GM19468 (cell line): ENCODE results near the gene NARF.
"Not testable (repeated sequence)": the region's sequence is repeated elsewhere in the genome, so short reads cannot be mapped to it uniquely, and the experiment has no call there.

ENCODE experiments used
- ATAC-seq: cut with Tn5 transposase; IDR thresholded peaks from one replicate; pipeline ENCODE4 v1.9.1; 2021; ENCODE audit warnings: mild to moderate bottlenecking, moderate library complexity, moderate number of reproducible peaks; ENCODE audit not compliant: unreplicated experiment; ENCODE audit errors: extremely low read depth

The NARF gene

DNA sequence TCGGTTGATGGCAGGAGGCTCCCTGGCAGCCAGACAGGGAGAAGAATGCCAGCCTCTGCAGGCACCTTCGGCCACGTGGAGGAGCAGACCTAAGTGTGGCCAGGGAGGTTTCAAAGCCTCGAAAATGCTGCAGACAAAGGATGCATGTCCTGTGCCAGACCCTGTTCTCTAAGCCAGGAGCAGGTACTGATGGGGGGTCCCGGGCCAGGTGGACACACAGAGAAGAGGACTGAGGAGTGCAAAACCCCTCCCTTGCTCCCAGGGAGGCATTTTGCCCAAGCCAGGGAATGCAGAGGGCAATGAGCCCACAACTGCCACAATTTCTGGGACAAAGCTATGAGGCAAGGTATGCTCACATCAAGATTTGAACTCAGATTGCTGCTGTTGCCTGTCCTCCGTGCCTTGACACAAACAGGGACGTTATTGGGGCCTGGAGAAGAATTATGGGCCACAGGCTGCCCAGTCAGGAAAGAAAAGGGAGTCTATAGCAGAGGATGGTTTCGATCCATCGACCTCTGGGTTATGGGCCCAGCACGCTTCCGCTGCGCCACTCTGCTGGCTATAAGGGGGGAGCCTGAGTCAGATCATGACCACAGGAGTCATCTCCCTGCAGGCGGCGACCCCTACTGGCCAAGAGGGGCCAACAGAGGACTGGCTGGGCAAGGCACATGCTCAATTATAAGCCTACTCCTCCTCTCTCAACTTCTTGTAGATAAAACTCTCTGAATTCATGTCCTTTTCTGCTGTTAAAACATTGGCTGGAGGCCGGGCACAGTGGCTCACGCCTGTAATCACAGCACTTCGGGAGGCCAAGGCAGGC lies 35.9 kb downstream of the NARF start:
- no peak for ATAC-seq

DNA sequence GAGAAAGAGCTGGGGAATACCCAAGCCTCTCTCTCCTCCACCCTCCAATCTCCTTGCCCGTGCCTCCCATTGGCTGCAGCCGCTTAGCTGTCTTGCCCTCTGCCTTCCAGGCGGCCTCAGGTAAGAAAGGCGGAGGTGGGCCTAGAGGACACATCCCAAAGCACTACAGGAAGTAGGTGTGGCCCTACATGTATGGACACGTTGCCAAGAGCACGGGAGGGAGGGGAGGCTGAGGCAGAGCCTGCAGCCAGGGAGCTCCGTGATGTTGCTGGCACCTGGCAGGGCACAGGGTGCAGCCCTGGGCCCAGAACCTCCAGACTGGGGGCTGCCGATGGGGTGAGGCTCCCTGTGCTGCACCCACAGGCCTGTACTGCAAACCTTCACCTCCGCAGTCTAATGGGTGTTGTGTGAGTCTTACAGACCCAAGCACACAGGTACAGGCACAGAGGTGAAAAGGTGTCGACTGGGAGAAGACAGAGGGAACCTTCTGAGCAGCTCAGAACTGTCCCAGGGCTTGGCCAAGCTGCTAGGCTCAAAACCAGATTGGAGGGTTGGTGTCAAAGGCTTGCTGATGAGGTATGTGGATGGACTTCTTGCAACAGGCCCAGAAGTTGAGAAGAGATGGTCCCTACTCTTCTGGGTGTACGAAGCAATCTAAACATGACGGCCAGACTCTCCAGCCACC lies 37.4 kb downstream of the NARF start:
- ATAC-seq, result no peak

DNA sequence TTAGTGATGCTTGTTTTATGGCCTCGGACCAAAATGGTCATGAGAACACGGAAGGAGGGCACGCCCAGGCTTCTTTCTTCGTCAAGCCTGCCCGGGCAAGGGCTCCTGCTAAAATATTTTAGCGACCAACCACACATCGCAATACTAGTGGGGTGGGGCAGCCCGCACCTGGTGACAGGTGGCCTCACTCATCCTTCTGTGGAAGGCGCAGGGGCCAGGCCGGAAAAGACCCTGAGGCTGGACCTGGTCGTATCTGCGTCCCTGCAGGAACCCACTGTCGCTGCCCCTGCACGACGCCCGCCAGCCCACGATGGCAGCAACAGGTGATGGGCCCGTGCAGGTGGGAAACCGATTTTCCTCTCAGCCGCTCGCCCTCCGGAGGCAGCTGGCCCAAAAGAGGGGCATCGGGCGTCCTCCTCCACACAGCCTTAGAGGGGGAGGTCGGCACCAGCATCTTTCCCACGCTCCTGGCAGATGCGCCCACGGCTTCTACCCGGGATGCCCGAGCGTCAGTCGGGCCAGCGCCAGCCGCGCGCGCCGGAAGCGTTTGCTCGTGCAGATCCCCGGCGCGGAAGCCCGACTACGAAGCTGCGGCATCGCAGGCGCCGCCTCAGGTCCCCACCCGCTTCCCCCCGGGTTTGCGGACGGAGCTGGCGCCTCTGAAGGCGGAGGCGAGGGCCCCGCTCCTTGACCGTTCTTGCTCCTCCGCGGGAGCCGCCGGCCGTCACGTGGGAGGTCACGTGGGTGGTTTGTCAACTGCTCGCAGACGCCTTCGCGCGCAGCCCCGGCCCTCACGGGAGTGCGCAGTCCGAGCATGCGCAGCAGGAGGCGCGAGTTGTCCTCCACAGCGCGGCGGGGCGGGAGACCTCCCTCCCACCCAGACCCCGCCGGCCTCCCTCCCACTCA lies 38.2 kb downstream of the NARF start:
- peak; percentile 62 for ATAC-seq

DNA sequence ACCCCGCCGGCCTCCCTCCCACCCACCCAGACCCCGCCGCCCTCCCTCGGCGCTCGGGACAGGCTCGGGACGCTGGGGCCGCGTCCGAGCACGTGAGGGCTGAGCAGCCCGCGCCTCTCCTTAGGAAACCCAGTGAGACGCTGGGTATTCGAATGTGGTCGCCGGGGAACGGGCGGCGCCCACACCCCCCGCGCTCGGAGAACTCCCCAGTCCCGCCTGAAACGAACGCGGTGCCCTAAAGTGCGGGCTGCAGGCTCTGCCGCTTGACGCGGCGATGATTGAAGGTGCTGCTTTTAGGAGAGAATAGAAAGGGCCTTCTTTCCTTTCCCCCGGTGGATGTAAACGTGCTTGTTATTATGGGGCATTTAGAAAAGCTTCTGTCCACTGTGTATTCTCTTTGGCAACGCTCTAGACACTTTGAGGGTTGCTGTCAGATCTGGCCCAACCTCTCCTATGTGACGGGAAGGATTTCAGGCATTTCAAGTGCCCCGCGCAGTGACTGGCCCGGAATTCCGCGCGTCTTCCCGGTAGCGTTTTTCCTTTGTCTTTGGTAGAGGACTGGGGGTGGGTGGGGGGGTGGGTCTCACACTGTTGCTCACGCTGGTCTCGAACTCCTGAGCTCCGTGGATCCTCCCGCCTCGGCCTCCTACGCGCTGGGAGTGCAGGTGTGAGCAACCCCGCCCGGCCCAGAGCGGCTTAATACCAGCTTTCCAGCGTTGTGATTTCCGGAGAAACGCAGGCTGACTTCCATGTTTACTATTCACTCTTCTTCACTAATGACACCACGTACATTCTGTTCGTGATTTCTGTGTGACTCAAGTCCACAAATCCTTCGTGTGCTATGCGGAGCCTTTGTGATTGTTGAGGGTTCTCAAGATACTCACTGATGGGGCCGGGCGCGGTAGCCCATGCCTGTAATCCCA lies 39.2 kb downstream of the NARF start:
- no peak for ATAC-seq

DNA sequence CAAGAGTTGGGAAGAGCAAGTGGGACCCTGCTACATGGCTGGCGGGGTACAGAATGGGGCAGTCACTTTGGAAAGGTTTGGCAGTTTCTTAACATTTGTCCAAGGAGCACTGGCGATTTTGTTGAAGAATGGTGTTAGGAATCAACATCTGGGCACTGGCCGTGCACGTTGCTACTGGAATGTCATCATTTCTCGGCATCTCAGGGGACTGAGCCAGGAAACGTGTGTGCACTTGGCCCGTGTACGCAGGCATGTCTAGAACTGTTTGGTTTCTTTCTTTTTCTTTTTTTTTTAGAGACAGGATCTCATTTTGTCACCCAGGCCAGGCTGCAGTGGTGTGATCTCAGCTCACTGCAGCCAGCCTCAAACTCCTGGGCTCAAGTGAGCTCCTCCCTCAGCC lies 43.7 kb downstream of the NARF start:
- no peak for ATAC-seq

DNA sequence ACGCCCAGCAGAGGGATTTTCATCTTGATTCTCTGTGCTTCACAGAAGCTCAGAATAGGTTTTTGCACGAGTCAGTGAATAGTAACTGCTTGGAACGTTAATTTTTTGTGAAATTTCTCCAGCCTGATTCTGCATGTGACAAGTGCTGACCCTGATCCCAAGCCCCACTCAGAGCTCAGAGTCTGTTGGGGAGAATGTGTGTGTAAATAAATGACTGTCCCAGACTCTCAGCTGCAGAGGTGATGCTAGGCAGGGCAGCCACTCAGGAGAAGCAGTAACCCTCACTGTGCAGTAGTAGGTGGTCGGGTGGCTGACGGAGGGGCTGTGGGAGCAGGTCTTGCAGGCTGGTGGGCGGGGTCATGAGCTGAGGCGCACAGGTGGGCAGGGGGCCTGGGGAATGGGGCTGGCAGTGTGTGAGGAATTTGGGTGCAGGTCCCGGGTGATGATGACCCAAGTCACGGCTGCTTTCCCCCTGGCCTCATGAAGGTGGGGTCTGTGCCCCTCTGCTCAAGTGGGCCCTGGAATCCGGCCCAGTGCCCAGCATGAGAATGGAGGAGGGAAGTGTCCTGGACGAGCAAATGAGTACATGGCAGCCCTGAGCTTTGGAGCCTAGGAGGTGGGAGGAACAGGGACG lies 44.7 kb downstream of the NARF start:
- no peak for ATAC-seq

DNA sequence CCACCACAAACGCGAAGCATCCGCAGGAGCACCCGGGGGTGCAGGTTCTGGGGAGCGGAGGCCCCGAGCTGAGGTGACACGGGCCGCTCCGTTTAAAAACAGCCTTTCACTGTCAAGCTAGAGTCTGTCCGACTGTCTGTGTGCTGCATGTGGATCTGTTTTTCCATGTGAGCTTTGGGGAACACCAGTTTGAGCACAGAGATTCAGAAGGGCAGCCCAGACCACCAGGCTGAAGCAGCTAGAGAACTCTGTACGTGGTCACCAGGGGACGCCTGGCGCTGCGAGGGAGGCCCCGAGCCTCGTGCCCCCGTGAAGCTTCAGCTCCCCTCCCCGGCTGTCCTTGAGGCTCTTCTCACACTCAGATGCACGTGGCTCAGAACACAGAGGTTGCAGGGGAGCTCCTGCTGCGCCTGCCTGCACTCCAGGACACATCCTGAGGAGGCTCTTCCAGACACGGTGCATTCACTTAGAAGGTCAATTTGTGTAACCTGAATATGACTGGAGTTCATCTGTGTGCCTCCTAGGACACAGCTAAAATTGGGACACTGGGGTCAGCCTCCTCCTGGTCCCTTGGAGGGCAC lies 45.3 kb downstream of the NARF start:
- no peak for ATAC-seq

DNA sequence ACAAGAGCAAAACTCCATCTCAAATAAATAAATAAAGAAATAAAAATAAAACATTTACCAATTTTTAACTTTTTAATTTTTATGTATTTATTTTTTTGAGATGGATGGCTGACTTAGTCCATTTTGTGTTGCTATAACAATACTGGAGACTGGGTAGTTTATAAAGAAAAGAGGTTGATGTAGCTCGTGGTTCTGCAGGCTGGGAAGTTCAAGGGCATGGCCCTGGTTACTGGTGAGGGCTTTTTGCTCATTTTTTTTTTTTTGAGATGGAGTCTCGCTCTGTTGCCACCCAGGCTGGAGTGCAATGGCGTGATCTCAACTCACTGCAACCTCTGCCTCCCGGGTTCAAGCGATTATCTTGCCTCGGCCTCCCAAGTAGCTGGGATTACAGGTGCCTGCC lies 46.8 kb downstream of the NARF start:
- no peak for ATAC-seq

DNA sequence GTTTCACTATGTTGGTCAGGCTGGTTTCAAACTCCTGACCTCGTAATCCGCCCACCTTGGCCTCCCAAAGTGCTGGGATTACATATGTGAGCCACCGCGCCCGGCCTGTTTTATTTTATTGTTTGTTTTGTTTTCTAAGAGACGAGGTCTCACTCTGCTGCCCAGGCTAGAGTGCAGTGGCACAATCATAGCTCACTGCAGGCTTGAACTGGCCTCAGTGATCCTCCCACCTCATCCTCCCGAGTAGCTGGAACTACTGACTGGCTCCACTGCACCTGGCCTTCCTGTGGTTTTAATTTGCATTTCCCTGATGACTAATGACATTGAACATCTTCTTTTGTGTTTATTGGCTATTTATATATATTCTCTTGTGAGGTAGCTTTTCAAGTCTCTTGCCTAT lies 47.9 kb downstream of the NARF start:
- peak; percentile 88 for ATAC-seq

DNA sequence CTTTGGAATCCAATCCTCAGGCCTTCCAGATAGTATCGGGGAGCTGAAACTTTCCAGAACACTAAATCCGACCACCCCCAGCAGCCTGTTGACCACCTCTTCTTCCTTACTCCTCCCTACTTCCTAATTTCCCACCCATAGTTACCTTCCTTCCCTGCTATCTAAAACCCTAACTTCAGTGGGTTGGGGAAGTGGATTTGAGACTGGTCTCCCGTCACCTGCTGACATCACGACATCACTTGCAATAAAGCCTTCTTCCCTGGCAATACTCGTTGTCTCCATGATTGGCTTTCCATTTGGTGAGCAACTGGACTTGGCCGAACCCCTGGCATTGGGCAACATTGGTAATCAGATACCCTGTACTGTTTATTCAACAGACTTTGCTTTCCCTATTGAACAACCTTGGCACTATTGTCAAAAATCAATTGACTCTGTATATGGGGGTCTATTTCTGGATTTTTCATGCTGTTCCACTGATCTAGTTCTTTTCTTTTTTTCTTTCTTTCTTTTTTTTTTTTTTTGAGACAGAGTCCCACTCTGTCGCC lies 49.2 kb downstream of the NARF start:
- no peak for ATAC-seq

DNA sequence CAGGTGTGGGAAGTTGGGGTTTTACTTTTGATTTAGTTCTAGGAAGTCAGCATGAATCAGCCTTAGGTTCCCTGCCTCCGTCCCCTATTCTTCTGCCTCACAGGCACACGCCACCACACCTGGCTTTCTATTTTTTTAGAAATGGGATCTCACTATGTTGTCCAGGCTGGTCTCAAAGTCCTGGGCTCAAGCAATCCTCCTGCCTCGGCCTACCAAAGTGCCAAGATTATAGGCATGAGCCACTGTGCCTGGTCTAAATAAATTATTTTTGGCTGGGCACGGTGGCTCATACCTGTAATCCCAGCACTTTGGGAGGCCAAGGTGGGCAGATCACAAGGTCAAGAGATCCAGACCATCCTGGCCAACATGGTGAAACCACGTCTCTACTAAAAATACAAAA lies 53.1 kb downstream of the NARF start:
- not testable (repeated sequence) for ATAC-seq

DNA sequence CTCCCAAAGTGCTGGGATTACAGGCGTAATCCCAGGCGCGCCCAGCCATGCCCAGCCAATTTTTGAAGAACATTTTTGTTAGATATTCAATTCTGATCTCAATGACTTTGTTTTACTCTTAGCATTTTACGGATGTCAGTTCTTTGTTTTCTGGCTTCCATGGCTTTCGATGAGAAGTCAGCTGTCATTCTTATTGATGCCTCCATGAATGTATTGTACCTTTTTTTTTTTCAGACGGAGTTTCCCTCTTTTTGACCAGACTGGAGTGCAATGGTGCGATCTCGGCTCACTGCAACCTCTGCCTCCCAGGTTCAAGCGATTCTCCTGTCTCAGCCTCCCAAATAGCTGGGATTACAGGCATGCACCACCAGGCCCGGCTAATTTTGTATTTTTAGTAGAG lies 55.3 kb downstream of the NARF start:
- ATAC-seq, result not testable (repeated sequence)

DNA sequence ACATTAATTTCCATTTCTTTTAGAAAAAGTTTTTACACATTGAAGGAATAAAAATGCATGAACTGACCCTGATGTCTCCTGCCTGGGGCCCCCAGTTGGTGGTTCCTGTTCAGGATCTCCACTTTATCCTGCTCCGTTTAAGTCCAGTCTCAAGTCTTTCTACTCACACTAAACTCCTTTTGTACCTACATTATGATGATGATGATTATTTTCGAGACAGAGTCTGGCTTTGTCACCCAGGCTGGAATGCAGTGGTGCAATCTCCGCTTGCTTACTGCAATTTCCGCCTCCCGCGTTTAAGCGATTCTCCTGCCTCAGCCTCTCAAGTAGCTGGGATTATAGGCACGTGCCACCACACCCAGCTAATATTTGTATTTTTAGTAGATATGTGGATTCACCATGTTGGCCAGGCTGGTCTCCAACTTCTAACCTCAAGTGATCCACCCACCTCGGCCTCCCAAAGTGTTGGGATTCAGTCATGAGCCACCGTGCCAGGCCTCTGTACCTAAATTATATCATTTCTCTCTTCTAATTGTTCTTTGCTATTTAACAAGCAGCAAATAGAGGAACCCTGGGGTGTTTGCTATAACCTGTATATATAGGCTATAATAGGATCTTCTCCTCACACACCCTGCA lies 58.8 kb downstream of the NARF start:
- no peak for ATAC-seq

DNA sequence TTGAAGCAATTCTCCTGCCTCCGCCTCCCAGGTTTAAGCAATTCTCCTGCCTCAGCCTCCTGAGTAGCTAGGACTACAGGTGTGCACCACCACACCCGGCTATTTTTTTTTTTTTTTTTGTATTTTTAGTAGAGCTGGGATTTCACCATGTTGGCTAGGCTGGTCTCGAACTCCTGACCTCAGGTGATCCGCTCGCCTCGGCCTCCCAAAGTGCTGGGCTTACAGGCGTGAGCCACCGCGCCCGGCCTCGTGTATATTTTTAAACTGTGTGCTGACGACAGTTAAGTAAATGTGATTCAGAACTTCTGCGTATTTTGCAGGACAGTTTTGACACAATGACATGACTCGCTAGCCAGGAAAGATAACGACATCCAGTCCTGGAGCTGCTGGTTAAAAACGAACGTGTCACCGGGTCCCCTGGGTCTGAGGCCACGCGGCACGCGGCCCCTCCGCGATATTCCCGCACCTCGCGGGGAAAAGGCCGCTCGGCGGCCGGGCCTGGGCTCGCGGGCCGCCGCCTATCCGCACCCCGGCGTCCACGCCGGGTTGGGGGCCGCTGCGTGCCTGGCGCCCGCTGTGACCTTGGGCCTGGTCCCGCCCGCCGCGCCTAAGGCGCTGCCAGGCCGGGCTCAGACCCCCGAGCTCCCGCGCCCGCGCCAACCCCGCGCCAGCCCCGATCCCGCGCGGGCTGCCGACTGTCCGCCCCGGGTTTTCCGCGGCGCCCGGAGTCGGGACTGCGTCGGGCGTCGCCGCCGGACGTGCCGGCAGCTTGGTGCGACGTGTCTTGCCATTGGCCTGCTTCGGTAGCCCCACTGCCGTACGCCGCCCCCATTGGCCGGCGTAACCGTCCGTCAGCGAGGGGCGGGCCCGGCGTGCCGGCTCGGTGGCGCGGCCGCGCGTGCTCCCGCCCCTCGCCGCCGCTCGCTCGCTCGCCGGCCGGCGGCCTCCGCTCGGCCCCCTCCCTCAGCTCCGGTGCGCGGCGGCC lies 60.6 kb downstream of the NARF start, which contains the start of gene FOXK2:
TSS of gene FOXK2 (plus strand) at position 907 of the 985 bp plus-strand sequence. CDS start 157 bp downstream, outside the sequence.
- peak; percentile 85 for ATAC-seq

DNA sequence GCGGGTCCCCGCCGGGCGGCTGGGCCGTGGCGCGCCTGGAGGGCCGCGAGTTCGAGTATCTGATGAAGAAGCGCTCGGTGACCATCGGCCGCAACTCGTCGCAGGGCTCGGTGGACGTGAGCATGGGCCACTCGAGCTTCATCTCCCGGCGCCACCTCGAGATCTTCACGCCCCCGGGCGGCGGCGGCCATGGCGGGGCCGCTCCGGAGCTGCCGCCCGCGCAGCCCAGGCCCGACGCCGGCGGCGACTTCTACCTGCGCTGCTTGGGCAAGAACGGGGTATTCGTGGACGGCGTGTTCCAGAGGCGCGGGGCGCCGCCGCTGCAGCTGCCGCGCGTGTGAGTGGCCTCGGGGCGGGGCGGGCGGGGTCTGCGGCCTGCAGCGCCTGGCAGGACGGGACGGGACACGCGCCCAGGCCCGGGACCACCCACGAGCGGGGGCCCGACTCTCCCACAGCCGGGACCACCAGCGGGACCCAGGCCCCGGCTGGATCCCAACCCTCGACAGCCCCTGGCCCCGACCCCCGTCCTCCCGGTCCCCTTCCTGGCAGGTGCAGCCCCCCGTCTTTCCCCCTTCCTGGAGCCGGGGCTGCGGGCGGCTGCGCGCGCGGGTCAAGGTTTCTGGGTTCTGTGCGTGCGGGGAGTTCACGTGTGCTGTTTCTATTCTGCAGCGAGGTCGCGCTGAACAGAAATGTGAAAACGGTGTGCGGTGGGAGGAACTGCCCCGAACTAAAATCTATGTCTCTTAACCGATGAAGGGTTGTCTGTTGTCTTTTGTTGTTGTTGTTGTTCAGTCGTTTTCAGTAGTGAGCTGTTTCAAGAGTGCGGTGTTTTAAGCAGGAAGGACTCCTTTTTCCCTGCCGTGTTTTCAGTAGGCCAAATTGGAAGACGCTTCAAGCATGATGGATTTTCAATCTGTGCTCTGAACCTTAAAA lies 61.7 kb downstream of the NARF start:
- no peak for ATAC-seq

DNA sequence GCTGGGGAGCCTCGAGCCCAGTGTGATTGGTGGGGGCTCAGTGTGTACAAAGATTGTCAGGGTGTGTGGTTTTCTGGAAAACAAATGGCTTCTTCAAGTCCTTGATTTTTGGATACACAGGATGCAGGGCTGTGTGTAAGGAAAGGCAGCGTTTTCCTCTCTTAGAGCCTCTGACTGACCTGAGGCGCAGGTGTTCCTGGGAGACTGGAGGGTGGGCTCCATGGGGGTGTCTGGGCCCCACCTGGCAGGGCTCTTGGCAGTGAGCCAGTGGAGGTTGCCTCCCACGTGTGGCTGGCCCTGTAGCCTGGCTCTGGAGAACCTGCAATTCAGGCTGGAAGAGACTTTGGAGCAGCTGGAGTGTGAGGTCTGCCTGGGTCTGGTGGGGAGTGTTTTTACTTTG lies 66.0 kb downstream of the NARF start:
- ATAC-seq, result no peak
